OCI-LY1 (cell line): Measurements from ENCODE around the gene LEF1.

ENCODE experiments used
- H2AFZ ChIP-seq: fragments of 200-600 bp; sonication (generic), shearing (Covaris generic); 2 replicates; pipeline ENCODE4 v1.6.0; 2014; ENCODE audit warnings: antibody characterized with exemption, mild to moderate bottlenecking, low read length
- H3F3A ChIP-seq: fragments of 200-600 bp; sonication (generic), shearing (Covaris generic); 2 replicates; pipeline ENCODE4 v1.6.0; 2014; ENCODE audit warnings: mild to moderate bottlenecking, antibody characterized with exemption, low read length, moderate library complexity; ENCODE audit not compliant: insufficient read depth
- H3K27ac ChIP-seq: fragments of 200-600 bp; sonication (generic); 2 replicates; pipeline ENCODE4 v1.5.1; 2014; ENCODE audit warnings: low read length, mixed run types, mild to moderate bottlenecking, low read depth; ENCODE audit not compliant: poor library complexity, severe bottlenecking
- H3K27me3 ChIP-seq: fragments of 200-600 bp; sonication (generic); 2 replicates; pipeline ENCODE4 v1.6.0; 2014; ENCODE audit warnings: antibody characterized with exemption, mild to moderate bottlenecking, low read length, moderate library complexity; ENCODE audit not compliant: insufficient read depth
- H3K36me3 ChIP-seq: fragments of 200-600 bp; sonication (generic); 2 replicates; pipeline ENCODE4 v1.6.1; 2014; ENCODE audit warnings: mild to moderate bottlenecking, antibody characterized with exemption, low read length, moderate library complexity, mixed read lengths; ENCODE audit not compliant: insufficient read depth
- H3K4me1 ChIP-seq: fragments of 200-600 bp; sonication (generic); 2 replicates; pipeline ENCODE4 v1.5.1; 2014; ENCODE audit warnings: mild to moderate bottlenecking, low read length, moderate library complexity; ENCODE audit not compliant: insufficient read depth, severe bottlenecking
- H3K4me2 ChIP-seq: fragments of 200-600 bp; sonication (generic), shearing (Covaris generic); 2 replicates; pipeline ENCODE4 v1.6.1; 2014; ENCODE audit warnings: low read length
- H3K4me3 ChIP-seq: fragments of 200-600 bp; sonication (generic); 2 replicates; pipeline ENCODE4 v1.5.1; 2014; ENCODE audit warnings: low read length, low read depth, mild to moderate bottlenecking, mixed read lengths; ENCODE audit not compliant: poor library complexity, severe bottlenecking
- H3K79me2 ChIP-seq: fragments of 200-600 bp; shearing (Covaris generic); 2 replicates; pipeline ENCODE4 v1.6.1; 2016; ENCODE audit warnings: mixed run types, low read length, mixed read lengths; ENCODE audit not compliant: insufficient read depth
- H3K9ac ChIP-seq: fragments of 200-600 bp; sonication (generic), shearing (Covaris generic); 2 replicates; pipeline ENCODE4 v1.6.1; 2014; ENCODE audit warnings: mild to moderate bottlenecking, low read length, mixed read lengths
- H3K9me2 ChIP-seq: fragments of 200-600 bp; sonication (generic), shearing (Covaris generic); 2 replicates; pipeline ENCODE4 v1.6.1; 2014; ENCODE audit warnings: low read depth, mild to moderate bottlenecking, low read length, mixed read lengths
- H3K9me3 ChIP-seq: fragments of 200-600 bp; shearing (Covaris generic); 2 replicates; pipeline ENCODE4 v1.6.1; 2014; ENCODE audit warnings: low read length, mixed read lengths
- H4K20me1 ChIP-seq: fragments of 200-600 bp; sonication (generic), shearing (Covaris generic); 2 replicates; pipeline ENCODE4 v1.6.0; 2016; ENCODE audit warnings: mild to moderate bottlenecking, low read length; ENCODE audit not compliant: insufficient read depth
- EZH2 ChIP-seq: fragments of 200-600 bp; sonication (generic), shearing (Covaris generic); IDR thresholded peaks from 2 replicates; pipeline ENCODE4 v1.8.0; 2017; ENCODE audit warnings: borderline replicate concordance, mixed run types, mild to moderate bottlenecking, antibody characterized with exemption, low read length, moderate library complexity, mixed read lengths
- TF ChIP-seq, protein P1 (sequence below): fragments of 200-600 bp; sonication (generic), shearing (Covaris generic); IDR thresholded peaks from 2 replicates; pipeline ENCODE4 v1.5.1; 2017; ENCODE audit warnings: mild to moderate bottlenecking, antibody characterized with exemption, low read length, moderate library complexity, mixed read lengths

LEF1 gene

DNA sequence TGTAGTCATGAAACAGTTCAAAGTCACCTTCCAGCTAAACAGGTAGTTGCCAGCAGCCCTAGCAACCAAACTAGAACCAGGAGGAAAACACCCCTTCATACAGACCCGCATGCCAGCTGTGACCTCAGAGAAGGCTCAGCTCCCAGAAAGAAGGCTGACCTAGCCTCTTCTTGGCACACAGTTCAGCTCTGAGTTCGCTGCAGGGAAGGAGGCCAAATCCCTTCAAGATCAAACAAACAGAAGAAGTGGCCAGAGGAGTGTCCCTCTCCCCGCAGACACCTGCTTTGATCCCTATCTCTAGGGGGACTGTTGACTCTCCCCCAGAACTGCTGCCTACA lies 123.1 kb downstream of the LEF1 start:
- H4K20me1 ChIP-seq: no peaks in the 10 kb centered on the region
- H3K27me3 ChIP-seq: no peaks in the 10 kb centered on the region
- no peak overlapping the region for H3K4me3 ChIP-seq
- H3K27ac ChIP-seq: peak overlapping the region; percentile 97
- no peak overlapping the region for H2AFZ ChIP-seq
- 0 out of 2 replicates have a peak, but pooled peaks cover 6% of the 10 kb centered on the region for H3F3A ChIP-seq
- no peak overlapping the region; the same call in 1 of the 2 replicates for H3K9ac ChIP-seq
- H3K9me3 ChIP-seq: no peaks in the 10 kb centered on the region
- H3K9me2 ChIP-seq: no peaks in the 10 kb centered on the region
- H3K36me3 ChIP-seq: peaks cover 48% of the 10 kb centered on the region
- H3K4me1 ChIP-seq: peaks cover 59% of the 10 kb centered on the region
- TF ChIP-seq, protein P1, sequence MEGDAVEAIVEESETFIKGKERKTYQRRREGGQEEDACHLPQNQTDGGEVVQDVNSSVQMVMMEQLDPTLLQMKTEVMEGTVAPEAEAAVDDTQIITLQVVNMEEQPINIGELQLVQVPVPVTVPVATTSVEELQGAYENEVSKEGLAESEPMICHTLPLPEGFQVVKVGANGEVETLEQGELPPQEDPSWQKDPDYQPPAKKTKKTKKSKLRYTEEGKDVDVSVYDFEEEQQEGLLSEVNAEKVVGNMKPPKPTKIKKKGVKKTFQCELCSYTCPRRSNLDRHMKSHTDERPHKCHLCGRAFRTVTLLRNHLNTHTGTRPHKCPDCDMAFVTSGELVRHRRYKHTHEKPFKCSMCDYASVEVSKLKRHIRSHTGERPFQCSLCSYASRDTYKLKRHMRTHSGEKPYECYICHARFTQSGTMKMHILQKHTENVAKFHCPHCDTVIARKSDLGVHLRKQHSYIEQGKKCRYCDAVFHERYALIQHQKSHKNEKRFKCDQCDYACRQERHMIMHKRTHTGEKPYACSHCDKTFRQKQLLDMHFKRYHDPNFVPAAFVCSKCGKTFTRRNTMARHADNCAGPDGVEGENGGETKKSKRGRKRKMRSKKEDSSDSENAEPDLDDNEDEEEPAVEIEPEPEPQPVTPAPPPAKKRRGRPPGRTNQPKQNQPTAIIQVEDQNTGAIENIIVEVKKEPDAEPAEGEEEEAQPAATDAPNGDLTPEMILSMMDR: no peak
- TF ChIP-seq EZH2: no peak
- no peak overlapping the region for H3K4me2 ChIP-seq
- no peaks in the 10 kb centered on the region for H3K79me2 ChIP-seq

DNA sequence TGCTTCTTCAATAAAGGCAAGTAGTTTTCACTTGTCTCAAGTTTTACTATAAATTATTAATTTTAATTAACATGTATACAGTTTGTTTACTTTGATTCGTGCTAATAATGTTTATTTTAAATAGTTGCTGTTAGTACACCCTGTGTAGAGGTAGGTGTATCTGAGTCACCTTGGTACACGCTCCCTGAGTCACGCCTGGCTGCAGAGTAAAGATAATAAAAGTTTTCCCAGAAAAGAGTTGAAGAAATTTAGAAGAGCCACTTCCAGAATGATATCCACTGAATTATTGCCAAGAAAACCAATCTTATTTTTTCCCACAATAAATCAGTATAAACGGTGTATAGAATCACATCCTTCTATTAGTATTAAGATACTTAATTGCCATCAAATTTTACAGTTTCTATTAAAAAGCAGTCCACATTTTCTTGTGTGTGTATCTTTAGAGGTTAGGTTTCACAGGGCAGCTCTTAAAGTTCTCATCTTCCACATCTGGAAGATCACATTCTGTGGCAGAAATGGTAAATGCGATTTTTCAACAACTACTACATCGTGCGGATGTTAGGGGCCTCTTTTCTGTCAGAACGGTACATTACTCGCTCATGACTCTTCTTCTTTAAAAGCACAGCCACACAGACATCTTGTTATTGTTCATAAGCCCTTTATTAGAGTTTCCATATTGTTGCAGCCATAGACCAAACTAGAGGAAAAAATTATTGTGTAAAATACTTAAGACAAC lies 123.6 kb downstream of the LEF1 start:
- H3K9me2 ChIP-seq: no peaks in the 10 kb centered on the region
- no peak overlapping the region for H3K4me3 ChIP-seq
- TF ChIP-seq EZH2: no peak
- TF ChIP-seq, protein P1: no peak
- H2AFZ ChIP-seq: no peak overlapping the region
- H3F3A ChIP-seq: 0 out of 2 replicates have a peak, but pooled peaks cover 6% of the 10 kb centered on the region
- no peaks in the 10 kb centered on the region for H3K79me2 ChIP-seq
- no peaks in the 10 kb centered on the region for H3K27me3 ChIP-seq
- no peaks in the 10 kb centered on the region for H4K20me1 ChIP-seq
- H3K27ac ChIP-seq: peak overlapping the region; percentile 97
- H3K4me2 ChIP-seq: no peak overlapping the region; the same call in 1 of the 2 replicates
- H3K9me3 ChIP-seq: no peaks in the 10 kb centered on the region
- no peak overlapping the region; the same call in 1 of the 2 replicates for H3K9ac ChIP-seq
- peaks cover 45% of the 10 kb centered on the region for H3K36me3 ChIP-seq
- peaks cover 55% of the 10 kb centered on the region for H3K4me1 ChIP-seq

- Histone ChIP-seq H3K27me3 (no peaks in the 10 kb centered on the region), H3K79me2 (no peaks in the 10 kb centered on the region), H3F3A (0 out of 2 replicates have a peak, but pooled peaks cover 6% of the 10 kb centered on the region), H3K9me2 (no peaks in the 10 kb centered on the region), H3K9me3 (no peaks in the 10 kb centered on the region), H3K4me3 (no peak overlapping the region), H3K27ac (peak overlapping the region; percentile 97), H2AFZ (no peak overlapping the region), H4K20me1 (no peaks in the 10 kb centered on the region), H3K9ac (peak overlapping the region; percentile 56), H3K36me3 (peaks cover 36% of the 10 kb centered on the region), H3K4me1 (peaks cover 56% of the 10 kb centered on the region), H3K4me2 (peak overlapping the region; percentile 36)
- TF ChIP-seq, protein P1: no peak
- no peak for TF ChIP-seq EZH2
These were observed 125.2 kb downstream of the LEF1 start for GRCh38 chr4:108043526-108043925.
